NCI-H345 treated with DMSO at 0.1 percent for 48 hours (cell line): ENCODE measurements around the gene ZNF277.

Experiments used
- DNase-seq: peaks from one replicate; lab custom pipeline; 2025; ENCODE audit not compliant: unreplicated experiment; lab: John Stamatoyannopoulos, UW

ZNF277 gene

DNA sequence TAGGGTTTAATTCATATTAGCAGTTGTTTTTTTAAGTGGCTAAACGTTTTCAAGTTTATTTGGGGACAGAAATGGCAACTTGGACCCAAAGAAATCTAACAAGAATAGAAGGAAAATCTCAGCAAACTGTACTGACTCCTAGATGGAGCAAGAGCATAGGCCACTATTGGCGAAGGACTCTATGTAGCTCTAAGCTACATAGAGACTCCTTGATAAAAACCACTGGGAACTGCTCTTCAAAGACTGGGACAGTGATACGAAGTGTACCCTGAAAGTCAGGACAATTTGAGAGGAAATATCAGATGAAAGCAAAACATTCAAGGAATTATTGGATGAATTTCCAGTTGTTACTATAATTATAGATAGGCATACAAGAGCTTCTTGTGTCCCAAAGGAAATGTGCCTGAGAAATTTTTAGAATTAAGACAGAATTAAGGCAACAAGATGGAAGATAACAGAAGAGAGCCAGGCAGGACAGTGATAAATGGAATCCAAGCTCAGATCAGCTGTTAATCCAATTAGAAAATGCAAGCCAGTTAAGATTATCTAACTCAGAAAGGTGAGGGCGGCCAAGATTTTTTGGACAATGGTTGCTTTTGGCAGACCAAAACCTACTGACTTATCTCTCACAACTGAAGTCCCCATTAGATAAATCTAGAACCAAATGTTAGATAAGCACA is 140.0 kb downstream of the ZNF277 start:
- no peak for DNase-seq

DNA sequence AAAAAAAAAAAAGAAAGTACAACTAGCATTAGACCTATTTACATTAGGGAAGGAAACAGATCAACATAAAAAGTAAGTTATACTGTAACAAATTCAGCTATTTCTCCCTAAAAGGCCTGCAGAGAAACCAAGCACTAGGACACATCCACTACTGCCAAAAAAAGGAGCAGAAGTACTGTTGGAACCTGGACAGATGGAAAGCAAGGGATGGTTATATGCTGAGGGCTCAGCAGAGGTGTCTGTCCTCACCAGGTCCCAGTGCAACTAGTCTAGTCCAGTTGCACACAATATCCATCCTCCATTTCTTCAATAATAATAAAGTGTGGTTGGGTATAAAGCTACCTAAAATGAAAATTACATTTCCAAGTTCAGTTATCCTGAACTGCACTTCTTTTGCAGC is 140.6 kb downstream of the ZNF277 start:
- no peak for DNase-seq

DNA sequence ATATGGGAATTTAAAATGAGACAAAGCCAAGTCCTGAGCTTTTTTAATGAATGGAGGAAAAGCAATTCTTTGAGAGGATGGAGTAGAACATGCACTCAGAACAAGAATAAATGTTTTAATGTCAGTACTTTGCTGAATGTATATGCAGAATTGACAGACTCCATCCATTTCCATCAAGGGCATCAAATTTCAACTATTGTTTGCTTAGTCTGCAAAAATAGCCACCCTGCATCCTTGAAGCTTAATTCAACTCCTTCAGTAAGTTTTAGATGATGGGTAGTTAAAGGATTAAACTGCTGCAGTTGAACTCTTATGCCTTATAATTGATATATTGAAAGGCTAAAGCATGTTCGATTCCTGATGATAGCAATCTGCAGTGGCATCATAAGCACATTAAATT is 144.1 kb downstream of the ZNF277 start:
- DNase-seq = no peak

DNA sequence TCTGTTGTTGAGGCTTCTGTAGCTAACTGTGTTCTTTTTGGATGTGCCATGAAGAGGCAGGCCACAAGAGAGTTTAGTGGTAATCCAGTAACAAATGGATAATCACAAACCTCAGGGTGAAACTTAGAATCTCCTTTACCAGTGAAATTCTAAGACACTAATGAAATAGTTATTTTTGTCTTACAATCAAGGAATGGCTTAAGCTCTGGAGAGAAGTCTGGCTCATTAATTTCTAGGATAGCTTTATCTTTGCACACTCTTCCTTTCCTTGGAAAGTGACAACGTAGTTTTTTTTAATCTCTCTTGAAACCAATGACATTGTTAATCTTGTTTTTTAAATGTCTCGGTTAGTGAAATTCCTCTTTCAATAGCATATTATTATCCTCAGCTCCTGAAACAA is 150.1 kb downstream of the ZNF277 start:
- DNase-seq = no peak

DNA sequence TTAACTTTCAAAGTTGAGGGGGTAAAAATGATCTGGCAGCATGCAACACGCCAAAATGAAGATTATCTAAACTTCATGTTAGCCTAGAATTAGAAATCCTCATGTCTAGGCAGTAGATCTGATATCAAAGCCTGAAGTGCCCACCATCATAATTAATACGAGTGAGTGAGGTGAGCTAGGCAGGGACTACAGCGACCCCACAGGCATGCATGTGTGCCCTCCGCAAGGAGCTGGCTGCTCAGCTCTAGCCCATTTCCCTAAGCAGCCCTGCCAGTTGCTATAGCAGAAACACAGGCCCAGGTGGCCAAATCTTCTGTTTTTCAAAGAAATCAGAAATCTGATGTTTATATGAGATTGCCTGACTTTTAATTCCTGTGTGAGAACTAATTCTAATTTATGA is 150.6 kb downstream of the ZNF277 start:
- no peak for DNase-seq

DNA sequence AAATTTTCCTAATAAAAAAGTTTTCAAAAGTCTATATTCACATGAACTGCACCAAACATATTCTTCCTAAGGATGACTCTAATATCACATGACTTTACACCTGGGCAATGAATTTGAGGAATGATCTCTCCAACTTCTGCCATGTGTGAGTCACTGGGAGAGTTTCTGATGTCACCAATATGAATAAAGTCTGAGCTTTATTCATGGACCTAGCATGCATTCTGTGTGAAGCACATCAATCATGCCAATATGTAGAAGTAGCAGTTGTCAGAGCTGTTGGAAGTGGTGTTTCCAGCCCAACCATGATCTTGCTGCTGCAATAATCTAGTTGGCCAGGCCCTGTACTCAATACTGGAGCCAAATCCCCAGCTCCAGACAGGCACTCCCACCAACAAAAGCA is 152.0 kb downstream of the ZNF277 start:
- no peak for DNase-seq

DNA sequence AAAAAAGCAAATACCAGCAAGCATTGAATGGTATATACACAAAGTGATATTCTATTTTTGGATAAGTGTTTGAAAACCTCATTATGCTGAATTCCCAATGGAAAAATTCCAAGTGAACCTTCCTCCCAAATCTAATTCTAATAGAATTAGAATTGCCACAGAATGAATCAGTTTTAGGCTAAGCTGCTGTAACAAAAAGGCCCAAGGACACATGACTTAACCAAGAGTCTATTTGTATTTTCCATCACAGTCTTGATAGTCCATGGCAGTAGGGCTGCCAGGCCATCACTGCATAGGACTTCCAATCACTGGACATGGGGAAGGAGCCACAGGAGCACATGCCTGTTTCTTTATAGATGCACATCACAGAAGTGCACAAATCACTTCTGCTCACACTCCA is 152.6 kb downstream of the ZNF277 start:
- DNase-seq = no peak

DNA sequence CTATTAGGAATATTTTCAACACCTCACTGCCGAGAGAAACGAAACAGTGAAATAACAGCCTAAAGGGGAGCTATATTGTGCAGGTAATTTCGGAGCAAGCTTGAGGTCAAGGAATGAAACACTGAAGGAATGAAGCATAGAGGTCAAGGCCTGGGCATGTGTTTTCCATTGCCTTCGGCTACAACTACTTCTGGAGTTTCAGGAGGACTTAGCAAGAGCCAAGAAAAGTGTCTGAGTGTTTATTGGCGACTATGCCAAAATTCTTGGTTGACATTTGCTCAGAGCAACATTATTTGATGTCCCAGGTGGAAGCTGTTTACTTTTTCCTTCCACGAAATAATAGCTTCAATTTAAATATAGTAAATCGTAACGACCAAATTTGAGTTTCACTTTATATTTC is 154.2 kb downstream of the ZNF277 start:
- DNase-seq = no peak

DNA sequence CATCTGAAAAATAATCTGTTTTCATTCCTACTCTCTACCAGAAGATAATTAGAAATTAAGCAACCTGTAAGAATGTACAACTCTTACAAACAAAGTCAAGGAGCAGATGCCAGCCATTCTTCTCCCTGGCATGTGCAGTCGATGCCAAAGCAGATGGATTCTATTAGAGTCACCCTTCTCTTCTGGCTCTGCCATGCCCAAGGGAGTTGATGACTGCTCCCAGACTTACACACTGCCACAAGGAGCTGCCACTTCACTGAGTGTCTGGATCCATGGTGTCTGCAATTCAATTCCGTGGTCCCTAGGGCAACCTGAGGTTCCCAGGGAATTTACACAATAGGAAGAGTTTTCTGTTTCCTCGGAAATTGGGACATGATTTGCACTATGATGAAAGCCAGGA is 154.7 kb downstream of the ZNF277 start:
- DNase-seq = no peak

DNA sequence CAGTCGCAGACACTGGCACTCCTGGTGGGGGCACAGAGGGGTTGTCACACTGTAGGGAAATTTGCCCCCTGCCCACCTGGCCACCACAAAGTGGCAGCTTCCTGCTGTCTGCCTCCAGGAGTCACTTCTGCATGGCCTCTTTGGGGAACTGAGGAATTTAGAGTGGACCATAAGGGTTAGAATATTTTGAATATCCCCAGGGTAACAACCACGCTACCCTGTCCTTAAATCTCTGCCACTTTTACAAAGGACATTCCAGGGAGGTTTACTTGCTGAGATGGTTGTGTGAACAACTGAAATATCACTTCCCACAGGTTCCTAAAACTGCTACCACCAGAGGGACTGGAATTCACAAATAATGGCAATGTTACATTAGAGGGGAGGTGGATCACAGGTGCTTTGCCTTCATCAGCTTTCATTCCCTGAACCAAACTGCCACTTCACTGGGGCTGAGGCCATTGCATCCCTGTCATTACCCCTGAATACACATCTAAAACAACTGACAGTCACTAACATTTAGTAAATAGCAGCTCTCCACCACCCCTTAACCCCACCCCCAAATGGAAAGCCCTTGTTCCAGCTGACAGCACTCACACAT is 155.7 kb downstream of the ZNF277 start:
- DNase-seq = peak; percentile 38

DNA sequence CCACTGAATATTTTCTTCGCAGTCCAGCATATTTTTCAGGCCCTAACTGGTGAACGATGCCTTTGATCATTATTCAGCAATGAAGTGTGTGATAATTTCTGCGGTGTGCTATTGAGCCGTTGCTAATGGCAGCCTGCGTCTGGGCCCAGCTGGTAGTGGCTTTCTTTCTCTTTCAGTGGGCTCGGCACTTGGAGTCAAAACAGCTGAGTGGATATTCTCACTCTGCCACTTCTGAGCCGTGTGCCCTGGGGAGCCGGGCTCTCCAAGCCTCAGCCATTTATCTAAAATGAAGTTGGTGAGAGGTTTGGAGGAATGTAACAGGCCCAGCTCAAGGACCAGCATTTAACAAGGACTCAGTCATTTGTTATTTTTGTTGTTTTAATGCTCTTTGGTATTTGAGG is 156.2 kb downstream of the ZNF277 start:
- peak; percentile 57 for DNase-seq

DNA sequence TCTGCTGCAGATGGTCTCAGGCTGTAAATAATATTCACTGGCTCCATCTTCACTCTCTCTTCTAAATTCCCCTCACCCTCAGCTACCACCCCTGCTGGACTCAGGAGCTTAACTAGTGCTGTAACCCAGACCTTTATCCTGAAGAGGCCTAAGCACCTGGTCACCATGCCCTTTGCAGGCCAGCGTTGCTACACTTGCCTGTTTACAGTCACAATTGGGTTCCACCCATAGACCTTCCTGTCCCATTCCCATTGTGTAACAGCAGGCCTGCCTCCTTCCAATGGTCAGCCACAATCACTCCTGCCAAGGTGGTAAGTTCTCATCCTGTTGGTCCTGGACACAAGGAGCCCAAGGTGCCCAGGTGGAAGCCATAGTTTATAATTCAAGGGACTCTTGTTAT is 157.9 kb downstream of the ZNF277 start:
- DNase-seq = no peak

DNA sequence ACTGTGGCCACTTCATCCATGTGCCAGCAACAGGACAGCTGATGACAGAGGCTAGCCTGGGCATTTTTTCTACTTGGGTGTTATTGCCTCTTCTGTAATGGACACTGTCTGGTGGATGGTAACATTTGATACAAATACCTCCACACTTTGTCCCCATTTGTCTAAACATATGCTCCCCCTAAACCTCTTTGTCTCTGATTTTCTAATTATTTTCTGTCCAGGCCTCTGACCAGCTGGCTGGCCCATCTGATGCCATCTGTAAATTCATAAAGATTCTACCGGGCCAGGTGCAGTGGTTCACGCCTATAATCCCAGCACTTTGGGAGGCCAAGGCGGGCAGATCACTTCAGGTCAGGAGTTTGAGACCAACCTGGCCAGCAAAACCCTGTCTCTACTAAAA is 159.1 kb downstream of the ZNF277 start:
- DNase-seq = no peak

DNA sequence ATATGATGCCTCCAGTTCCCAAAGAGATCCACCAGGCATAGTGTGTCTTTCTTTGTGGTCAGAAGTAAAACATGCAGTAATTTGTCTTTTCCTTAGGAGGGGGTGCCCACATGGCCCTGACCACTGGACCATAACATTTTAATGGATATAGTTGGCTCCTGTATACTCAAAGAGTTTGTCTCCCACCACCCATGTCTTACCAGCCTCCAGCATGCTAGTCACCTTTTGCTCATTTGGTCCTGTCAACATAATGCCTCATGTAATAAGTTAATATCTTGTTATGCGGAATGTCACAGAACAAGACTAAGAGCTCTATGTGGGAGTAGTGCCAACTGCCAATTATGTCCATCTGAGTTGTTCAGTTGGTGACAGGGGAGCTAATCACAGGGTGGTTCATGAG is 160.4 kb downstream of the ZNF277 start:
- DNase-seq = no peak

DNA sequence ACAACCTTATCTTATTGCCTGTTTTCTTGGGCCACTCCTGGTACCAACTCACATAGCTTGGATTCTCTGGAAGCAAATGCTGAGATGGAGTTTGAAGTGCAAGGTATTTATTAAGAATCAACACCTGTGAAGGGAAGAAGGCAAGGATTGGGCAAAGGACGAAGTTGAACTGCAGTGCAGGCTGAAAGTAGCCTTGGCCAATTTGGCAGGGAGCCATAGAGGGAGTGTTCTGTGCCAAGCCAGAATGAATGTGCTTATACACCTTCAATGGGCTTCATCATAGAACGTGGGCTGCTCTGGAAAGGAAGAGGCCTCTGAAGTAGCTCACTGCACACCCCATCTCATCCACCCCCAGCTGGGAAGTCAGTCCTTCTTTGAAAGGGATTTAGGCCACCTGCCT is 163.9 kb downstream of the ZNF277 start:
- peak; percentile 90 for DNase-seq

DNA sequence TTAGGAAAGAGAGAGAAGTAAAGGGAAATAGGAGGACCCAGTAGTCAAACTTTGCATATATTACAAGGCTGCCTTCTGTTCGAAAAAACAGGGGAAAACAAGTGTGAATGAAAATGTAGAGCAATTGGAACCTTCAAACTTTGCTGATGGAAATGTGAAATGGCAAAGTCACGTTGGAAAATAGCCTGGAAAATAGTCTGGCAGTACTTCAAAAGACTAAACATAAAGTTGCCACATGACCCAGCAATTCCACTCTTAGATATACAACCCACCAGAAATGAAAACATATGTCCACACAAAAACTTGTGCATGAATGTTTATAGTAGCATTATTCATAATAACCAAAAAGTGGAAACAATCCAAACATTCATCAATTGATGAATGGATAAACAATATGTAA is 165.2 kb downstream of the ZNF277 start:
- no peak for DNase-seq

DNA sequence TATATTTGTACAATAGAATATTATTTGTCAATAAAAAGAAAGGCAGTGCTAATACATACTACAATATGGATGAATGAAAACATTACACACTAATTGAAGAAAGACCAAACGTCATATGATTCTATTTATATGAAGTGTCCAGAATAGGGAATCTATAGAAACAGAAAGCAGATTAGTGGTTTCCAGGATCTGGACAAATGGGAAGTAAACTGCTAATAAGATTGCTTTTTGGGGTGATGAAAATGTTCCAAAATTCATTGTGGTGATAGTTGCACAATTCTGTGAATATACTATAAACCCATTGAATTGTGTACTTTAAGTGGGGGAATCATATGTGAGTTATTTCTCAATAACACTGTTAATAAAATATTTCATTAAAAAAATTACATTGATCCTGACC is 165.6 kb downstream of the ZNF277 start:
- DNase-seq = no peak

DNA sequence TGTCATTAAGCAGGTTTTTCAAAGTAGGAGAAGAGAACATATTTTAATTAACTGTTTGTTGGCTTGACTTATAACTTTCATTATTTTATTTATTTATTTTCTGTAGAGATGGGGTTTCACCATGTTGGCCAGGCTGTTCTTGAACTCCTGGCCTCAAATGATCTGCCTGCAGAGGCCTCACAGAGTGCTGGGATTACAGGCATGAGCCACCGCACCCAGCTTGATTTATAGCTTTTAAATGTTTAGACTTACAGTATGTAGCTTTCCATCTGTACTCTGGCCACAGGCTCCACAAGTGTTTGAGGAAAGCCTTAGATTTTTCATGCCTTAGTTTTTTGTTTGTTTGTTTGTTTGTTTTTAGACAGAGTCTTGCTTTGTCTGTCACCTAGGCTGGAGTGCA is 171.1 kb downstream of the ZNF277 start:
- no peak for DNase-seq

DNA sequence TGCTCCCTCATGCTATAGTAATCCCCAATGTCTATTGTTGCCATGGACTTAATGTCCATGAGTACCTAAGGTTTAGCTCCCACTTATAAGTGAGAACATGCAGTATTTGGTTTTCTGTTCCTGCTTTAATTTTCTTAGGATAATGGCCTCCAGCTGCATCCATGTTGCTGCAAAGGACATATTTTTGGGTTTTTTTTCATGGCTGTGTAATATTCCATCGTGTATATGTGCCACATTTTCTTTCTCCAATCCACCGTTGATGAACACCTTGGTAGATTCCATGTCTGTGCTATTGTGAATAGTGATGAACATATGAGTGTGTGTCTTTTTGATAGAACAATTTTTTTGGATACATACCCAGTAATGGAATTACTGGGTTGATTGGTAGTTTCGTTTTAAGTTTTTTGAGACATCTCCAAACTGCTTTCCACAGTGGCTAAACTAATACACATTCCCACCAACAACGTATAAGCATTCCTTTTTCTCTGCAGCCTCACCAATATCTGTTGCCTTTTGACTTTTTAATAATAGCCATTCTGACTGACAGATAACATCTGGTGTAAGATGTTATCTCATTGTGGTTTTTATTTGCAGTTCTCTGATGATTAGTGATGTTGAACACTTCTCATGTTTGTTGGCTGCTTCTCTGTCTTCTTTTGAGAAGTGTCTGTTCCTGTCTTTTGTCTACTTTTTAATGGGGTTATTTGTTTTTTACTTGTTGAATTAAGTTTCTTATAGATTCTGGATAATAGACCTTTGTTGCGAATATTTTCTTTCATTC is 175.0 kb downstream of the ZNF277 start:
- no peak for DNase-seq

DNA sequence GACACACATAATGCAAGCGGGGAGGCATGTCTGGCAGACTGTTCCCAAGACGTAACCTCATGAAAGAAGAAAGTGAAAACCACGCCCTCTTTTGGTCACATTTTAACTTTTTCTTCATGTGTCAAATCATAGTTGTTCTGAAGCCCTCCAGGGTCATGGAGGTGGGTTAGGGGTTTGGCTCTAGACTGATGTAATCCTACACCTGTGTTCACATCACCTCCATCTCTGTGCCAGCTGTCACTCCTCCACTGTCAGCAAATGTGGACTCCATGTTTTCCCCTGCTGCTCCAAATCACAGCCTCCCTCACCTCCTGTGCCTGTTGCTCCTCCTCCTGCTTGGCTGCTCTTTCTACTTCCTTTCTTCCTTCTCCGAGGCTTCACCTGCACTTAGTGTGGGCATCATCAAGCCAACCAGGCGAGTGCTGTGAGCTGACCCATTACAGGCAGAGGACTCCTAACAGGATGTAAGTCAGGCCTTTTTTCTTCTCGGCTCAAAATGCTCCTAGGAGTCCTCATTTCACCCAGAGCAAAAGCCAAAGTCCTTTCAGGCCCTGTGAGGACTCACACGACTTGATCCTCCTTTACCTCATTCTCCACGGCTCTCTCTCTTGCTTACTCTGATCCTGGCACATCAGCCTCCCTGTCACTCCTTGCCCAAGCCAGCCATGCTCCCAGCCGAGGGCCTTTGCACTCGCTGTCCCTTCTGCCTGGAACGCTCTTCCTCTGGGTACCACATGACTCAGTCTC is 177.3 kb downstream of the ZNF277 start:
- no peak for DNase-seq

DNA sequence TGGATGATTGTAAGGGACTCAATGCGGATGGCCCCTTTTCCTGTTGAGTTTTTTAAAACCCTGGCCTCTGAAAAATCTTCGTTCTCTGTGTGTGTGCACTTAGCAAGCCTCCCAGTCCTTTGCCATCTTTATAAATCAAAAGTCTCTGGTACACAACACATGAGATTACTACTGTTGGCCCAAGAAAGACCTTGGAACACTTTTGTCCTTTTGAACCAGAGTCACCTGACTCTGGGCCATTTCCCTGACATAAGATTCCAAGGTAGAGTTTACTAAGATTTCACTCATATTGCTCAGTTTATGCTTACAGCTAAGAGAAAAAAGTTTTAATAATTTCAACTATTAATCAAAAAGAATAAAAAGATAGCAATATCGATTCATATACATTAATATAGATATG is 179.0 kb downstream of the ZNF277 start:
- no peak for DNase-seq

DNA sequence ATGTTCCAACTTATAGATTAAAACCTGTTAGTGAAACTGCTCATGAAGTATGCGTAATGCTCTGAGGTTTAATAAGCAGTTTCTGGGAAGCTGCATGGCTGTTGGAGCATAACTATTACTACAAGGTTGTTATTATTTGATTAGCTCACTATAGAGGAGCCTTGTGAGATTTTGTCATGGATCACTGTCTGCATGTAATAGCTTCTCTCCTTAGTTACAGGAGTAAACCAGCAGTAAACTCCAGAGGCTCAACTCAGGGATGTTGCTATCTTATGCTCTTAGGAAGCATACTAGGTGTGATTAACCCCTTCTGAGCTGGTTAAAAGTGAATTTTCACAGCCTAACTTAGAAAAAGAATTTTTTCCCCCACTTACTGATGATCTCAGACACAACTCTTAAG is 180.1 kb downstream of the ZNF277 start:
- DNase-seq = no peak
